ENCODE measurements around the gene SUGT1.

Gene SUGT1

GRCh38 chr13:52738719-52739467, 86.3 kb downstream of the SUGT1 start:
- DNase-seq (ENCODE audit: low read depth) = peak; percentile 2
- Histone ChIP-seq H3K9me3 (ENCODE audit: control insufficient read depth, low read length) (no peaks in the 10 kb centered on the region), H3K4me3 (ENCODE audit: low read length) (peak overlapping the region; percentile 50), H3K36me3 (ENCODE audit: control insufficient read depth, insufficient read depth, low read length, severe bottlenecking) (no peaks in the 10 kb centered on the region), H3K27me3 (replicated peaks; ENCODE audit: control insufficient read depth, insufficient read depth, low read length) (peaks cover 53% of the 10 kb centered on the region), H3K4me1 (ENCODE audit: control insufficient read depth, insufficient read depth, low read length) (peaks cover 3% of the 10 kb centered on the region), H3K9ac (ENCODE audit: low read length) (no peak overlapping the region)

- no peaks in the 10 kb centered on the region for H3K36me3 ChIP-seq (ENCODE audit: control insufficient read depth, insufficient read depth, low read length, severe bottlenecking)
- H3K9me3 ChIP-seq (ENCODE audit: control insufficient read depth, low read length) = no peaks in the 10 kb centered on the region
- H3K27me3 ChIP-seq (replicated peaks; ENCODE audit: control insufficient read depth, insufficient read depth, low read length) = peaks cover 53% of the 10 kb centered on the region
- H3K9ac ChIP-seq (ENCODE audit: low read length) = no peak within 1 kb of the TSS
- peak within 1 kb of the TSS; percentile 50 for H3K4me3 ChIP-seq (ENCODE audit: low read length)
- peaks cover 3% of the 10 kb centered on the region for H3K4me1 ChIP-seq (ENCODE audit: control insufficient read depth, insufficient read depth, low read length)
- DNase-seq (ENCODE audit: low read depth) = no peak
Observed at GRCh38 chr13:52739468-52740071, 86.9 kb downstream of the SUGT1 start, which contains the start of gene CNMD. CNMD (minus strand) TSS chr13:52739820; CDS start chr13:52739701, 119 bp downstream.

DNA sequence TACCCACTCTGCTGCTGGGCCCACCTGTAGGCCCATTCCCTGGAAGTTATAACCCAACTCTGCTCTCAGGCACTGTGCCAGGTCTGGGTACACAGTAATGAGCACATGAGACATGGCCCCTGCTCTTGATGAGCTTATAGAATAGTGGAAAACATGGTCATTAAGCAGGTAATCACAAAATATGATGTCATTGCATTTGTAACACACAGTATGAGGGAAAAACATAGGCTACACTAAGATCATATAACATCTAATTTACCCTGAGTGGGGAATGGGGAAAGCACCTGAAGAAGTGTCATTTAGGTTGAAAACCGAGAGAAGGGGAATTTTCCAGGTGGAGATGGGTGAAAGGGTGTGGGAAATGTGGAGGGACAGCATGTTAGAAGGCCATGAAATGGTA, 90.9 kb downstream of the SUGT1 start:
- H3K27me3 ChIP-seq (replicated peaks; ENCODE audit: control insufficient read depth, insufficient read depth, low read length) = peaks cover 37% of the 10 kb centered on the region

GRCh38 chr13:52743988-52744387, 91.4 kb downstream of the SUGT1 start:
- no peak overlapping the region for H3K9ac ChIP-seq (ENCODE audit: low read length)
- no peaks in the 10 kb centered on the region for H3K36me3 ChIP-seq (ENCODE audit: control insufficient read depth, insufficient read depth, low read length, severe bottlenecking)
- no peak overlapping the region for H3K4me3 ChIP-seq (ENCODE audit: low read length)
- H3K27me3 ChIP-seq (replicated peaks; ENCODE audit: control insufficient read depth, insufficient read depth, low read length) = peaks cover 35% of the 10 kb centered on the region
- no peak for DNase-seq (ENCODE audit: low read depth)
- no peaks in the 10 kb centered on the region for H3K9me3 ChIP-seq (ENCODE audit: control insufficient read depth, low read length)
- H3K4me1 ChIP-seq (ENCODE audit: control insufficient read depth, insufficient read depth, low read length) = no peaks in the 10 kb centered on the region

More for the DNA sequence above, 90.9 kb downstream of the SUGT1 start:
- no peak overlapping the region for H3K4me3 ChIP-seq (ENCODE audit: low read length)
- no peaks in the 10 kb centered on the region for H3K36me3 ChIP-seq (ENCODE audit: control insufficient read depth, insufficient read depth, low read length, severe bottlenecking)
- no peaks in the 10 kb centered on the region for H3K9me3 ChIP-seq (ENCODE audit: control insufficient read depth, low read length)
- no peak for DNase-seq (ENCODE audit: low read depth)
- no peak overlapping the region for H3K9ac ChIP-seq (ENCODE audit: low read length)
- H3K4me1 ChIP-seq (ENCODE audit: control insufficient read depth, insufficient read depth, low read length) = peaks cover 2% of the 10 kb centered on the region

GRCh38 chr13:52744842-52745375, 92.3 kb downstream of the SUGT1 start:
- peaks cover 27% of the 10 kb centered on the region for H3K27me3 ChIP-seq (replicated peaks; ENCODE audit: control insufficient read depth, insufficient read depth, low read length)
- no peaks in the 10 kb centered on the region for H3K36me3 ChIP-seq (ENCODE audit: control insufficient read depth, insufficient read depth, low read length, severe bottlenecking)
- no peaks in the 10 kb centered on the region for H3K9me3 ChIP-seq (ENCODE audit: control insufficient read depth, low read length)
- no peak for DNase-seq (ENCODE audit: low read depth)
- H3K4me3 ChIP-seq (ENCODE audit: low read length) = no peak overlapping the region
- H3K9ac ChIP-seq (ENCODE audit: low read length) = no peak overlapping the region
- H3K4me1 ChIP-seq (ENCODE audit: control insufficient read depth, insufficient read depth, low read length) = no peaks in the 10 kb centered on the region

DNA sequence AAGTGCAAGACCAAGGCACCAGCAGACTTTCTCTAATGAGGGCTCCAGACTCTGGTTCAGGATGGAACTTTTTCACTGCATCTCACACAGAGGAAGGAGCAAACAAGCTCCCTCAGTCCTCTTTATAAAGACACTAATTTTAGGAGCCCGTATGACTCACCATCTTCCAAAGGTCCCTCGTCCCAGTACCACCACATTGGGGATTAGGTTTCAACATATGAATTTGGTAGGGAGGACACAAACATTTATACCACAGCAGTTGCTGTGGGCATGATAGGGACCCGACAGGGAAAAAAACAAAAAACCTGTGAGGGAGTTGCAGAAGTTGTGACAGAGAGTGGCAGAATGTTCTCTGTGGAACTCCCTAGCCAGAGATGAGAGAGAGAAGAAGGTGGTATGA, 93.5 kb downstream of the SUGT1 start:
- no peaks in the 10 kb centered on the region for H3K4me1 ChIP-seq (ENCODE audit: control insufficient read depth, insufficient read depth, low read length)
- peaks cover 21% of the 10 kb centered on the region for H3K27me3 ChIP-seq (replicated peaks; ENCODE audit: control insufficient read depth, insufficient read depth, low read length)
- H3K9ac ChIP-seq (ENCODE audit: low read length) = no peak overlapping the region
- no peaks in the 10 kb centered on the region for H3K9me3 ChIP-seq (ENCODE audit: control insufficient read depth, low read length)
- no peak for DNase-seq (ENCODE audit: low read depth)
- no peaks in the 10 kb centered on the region for H3K36me3 ChIP-seq (ENCODE audit: control insufficient read depth, insufficient read depth, low read length, severe bottlenecking)
- H3K4me3 ChIP-seq (ENCODE audit: low read length) = no peak overlapping the region

- peaks cover 17% of the 10 kb centered on the region for H3K27me3 ChIP-seq (replicated peaks; ENCODE audit: control insufficient read depth, insufficient read depth, low read length)
- DNase-seq (ENCODE audit: low read depth) = no peak
- H3K4me3 ChIP-seq (ENCODE audit: low read length) = no peak overlapping the region
- no peaks in the 10 kb centered on the region for H3K9me3 ChIP-seq (ENCODE audit: control insufficient read depth, low read length)
- H3K4me1 ChIP-seq (ENCODE audit: control insufficient read depth, insufficient read depth, low read length) = no peaks in the 10 kb centered on the region
- no peak overlapping the region for H3K9ac ChIP-seq (ENCODE audit: low read length)
- H3K36me3 ChIP-seq (ENCODE audit: control insufficient read depth, insufficient read depth, low read length, severe bottlenecking) = no peaks in the 10 kb centered on the region
Observed at GRCh38 chr13:52749419-52749818, 96.8 kb downstream of the SUGT1 start.
